Endothelial cell of umbilical vein (primary cell): ENCODE measurements around the gene TRIM46. TPM values are rescaled to one million over a fixed set of nuclear protein-coding genes. Genes with fewer than 3 reads are reported as not detected.

ENCODE experiments used
- BruUV-seq: library from RNA; stranded (reverse); fragments of 400-500 nt; replicated peaks from 2 replicates; lab custom pipeline; 2021; lab: Mats Ljungman, UMichigan
- CTCF ChIA-PET: fragments of 300-600, 350-600 bp; sonication (Branson Sonifier 250); formaldehyde crosslinking; loops from one replicate; lab custom pipeline; 2021; ENCODE audit warnings: antibody characterized with exemption, inconsistent platforms; lab: Charles Lee
- POLR2A ChIA-PET: fragments of 300-600, 350-600 bp; sonication (Branson Sonifier 250); formaldehyde crosslinking; loops from one replicate; lab custom pipeline; 2021; ENCODE audit warnings: antibody characterized with exemption, inconsistent platforms; lab: Charles Lee
- DNase-seq: peaks from one replicate; pipeline ENCODE4 v3.0.0-alpha.2; 2011; ENCODE audit warnings: low read depth, low spot score
- FAIRE-seq: peaks from 2 replicates; lab custom pipeline; 2011; peaks lifted over from hg19 to GRCh38; lab: Jason Lieb, UNC
- H2AFZ ChIP-seq: 2 replicates; pipeline ENCODE4 v1.6.0; 2012; ENCODE audit warnings: low read depth, low read length, control low read depth, inconsistent platforms
- H3K27ac ChIP-seq: 2 replicates; pipeline ENCODE4 v1.5.1; 2011; ENCODE audit warnings: low read depth, mild to moderate bottlenecking, control low read depth, low read length, moderate library complexity; ENCODE audit not compliant: insufficient read depth
- H3K27me3 ChIP-seq, 2 experiments: 2 replicates each; pipeline versions ENCODE4 v1.6.0 to v1.6.1; 2011; ENCODE audit warnings: low read length in 2 of 2, mixed read lengths in 1 of 2; ENCODE audit not compliant: control insufficient read depth in 2 of 2, insufficient read depth in 2 of 2
- H3K36me3 ChIP-seq, 2 experiments: 2 replicates in 1 of 2; 3 replicates in 1 of 2; pipeline ENCODE4 v1.5.1; 2011; ENCODE audit warnings: low read length in 2 of 2, mild to moderate bottlenecking in 1 of 2, moderate library complexity in 1 of 2; ENCODE audit not compliant: control insufficient read depth in 2 of 2, insufficient read depth in 2 of 2; ENCODE audit errors: extremely low read depth in 1 of 2
- H3K4me1 ChIP-seq: 3 replicates; pipeline ENCODE4 v1.5.1; 2011; ENCODE audit warnings: mild to moderate bottlenecking, low read length; ENCODE audit not compliant: control insufficient read depth, insufficient read depth; ENCODE audit errors: extremely low read depth
- H3K4me2 ChIP-seq: 2 replicates; pipeline ENCODE4 v1.6.1; 2011; ENCODE audit warnings: low read length, control low read depth, mixed read lengths; ENCODE audit not compliant: insufficient read depth
- H3K4me3 ChIP-seq, 3 experiments: fragments of 200-600 bp in 1 of 3; sonication (generic), shearing (Covaris generic) in 1 of 3; replicated peaks in 1 of 3; 2 replicates each; pipeline ENCODE4 v1.5.1; 2011 to 2016; ENCODE audit warnings: control low read depth in 3 of 3, low read length in 3 of 3, mild to moderate bottlenecking in 2 of 3, inconsistent platforms in 1 of 3, low read depth in 1 of 3, moderate library complexity in 1 of 3; ENCODE audit not compliant: insufficient read depth in 1 of 3
- H3K79me2 ChIP-seq: 2 replicates; pipeline ENCODE4 v1.6.0; 2012; ENCODE audit warnings: low read length, inconsistent platforms; ENCODE audit not compliant: control insufficient read depth, insufficient read depth
- H3K9ac ChIP-seq: replicated peaks from 2 replicates; pipeline ENCODE3; 2011; ENCODE audit warnings: low read length, control low read depth; ENCODE audit not compliant: insufficient read depth; ENCODE audit errors: extremely low read depth
- H3K9me1 ChIP-seq: replicated peaks from 3 replicates; pipeline ENCODE4 v1.6.0; 2011; ENCODE audit warnings: mild to moderate bottlenecking, low read length; ENCODE audit not compliant: control insufficient read depth, insufficient read depth; ENCODE audit errors: extremely low read depth
- H3K9me3 ChIP-seq: replicated peaks from 2 replicates; pipeline ENCODE4 v1.5.1; 2012; ENCODE audit warnings: low read length, inconsistent platforms; ENCODE audit not compliant: control insufficient read depth, insufficient read depth
- H4K20me1 ChIP-seq: replicated peaks from 2 replicates; pipeline ENCODE3; 2011; ENCODE audit warnings: mild to moderate bottlenecking, low read length; ENCODE audit not compliant: control insufficient read depth, insufficient read depth; ENCODE audit errors: extremely low read depth
- CTCF ChIP-seq, 2 donors: IDR thresholded peaks; 1 replicate in 1 of 2; 2 replicates in 1 of 2; pipeline ENCODE4 v1.5.1; 2011; ENCODE audit warnings: low read length in 2 of 2, mild to moderate bottlenecking in 2 of 2, moderate library complexity in 2 of 2, control low read depth in 1 of 2, inconsistent platforms in 1 of 2, low read depth in 1 of 2; ENCODE audit not compliant: insufficient read depth in 1 of 2; ENCODE audit errors: extremely low read depth in 1 of 2
- EZH2 ChIP-seq: IDR thresholded peaks from 2 replicates; pipeline ENCODE4 v1.6.1; 2012; ENCODE audit warnings: borderline replicate concordance, low read depth, mild to moderate bottlenecking, moderate library complexity, low read length, inconsistent platforms; ENCODE audit not compliant: severe bottlenecking
- FOS ChIP-seq: IDR thresholded peaks from 2 replicates; pipeline ENCODE4 v1.6.1; 2011; ENCODE audit warnings: mild to moderate bottlenecking, low read length, moderate library complexity, borderline replicate concordance; ENCODE audit not compliant: insufficient read depth
- GATA2 ChIP-seq: IDR thresholded peaks from 2 replicates; pipeline ENCODE4 v1.7.0; 2011; ENCODE audit warnings: low read depth, mild to moderate bottlenecking, moderate library complexity, mixed read lengths, low read length; ENCODE audit not compliant: insufficient read length, insufficient read depth
- JUN ChIP-seq: IDR thresholded peaks from 2 replicates; pipeline ENCODE4 v1.6.1; 2011; ENCODE audit warnings: borderline replicate concordance, low read depth; ENCODE audit not compliant: insufficient read length, insufficient read depth
- MYC ChIP-seq: IDR thresholded peaks from one replicate; pipeline ENCODE4 v1.6.1; 2011; ENCODE audit warnings: mild to moderate bottlenecking, low read depth, low read length
- POLR2A ChIP-seq: IDR thresholded peaks from 2 replicates; pipeline ENCODE4 v1.6.1; 2012; ENCODE audit warnings: low read depth, mild to moderate bottlenecking, control low read depth, low read length
- POLR2AphosphoS5 ChIP-seq: IDR thresholded peaks from 2 replicates; pipeline ENCODE4 v1.6.1; 2012; ENCODE audit warnings: low read depth, mild to moderate bottlenecking, control low read depth, low read length, moderate library complexity; ENCODE audit not compliant: insufficient read depth
- dilution Hi-C: fragments of 300-500 bp; cut with MboI; formaldehyde crosslinking; loops from one replicate; pipeline ENCODE4 v1.15.0; 2019; ENCODE audit warnings: low sequenced_read_pairs; ENCODE audit not compliant: extremely low pct_ligation_motif_present
- intact Hi-C: fragments of 100-400 bp; cut with micrococcal nuclease; formaldehyde crosslinking; loops from one replicate; pipeline ENCODE4 v1.10.0; 2022
- polyA plus RNA-seq, 4 experiments: library from polyadenylated mRNA; depleted of rRNA in 3 of 4; stranded (reverse) in 3 of 4; unstranded in 1 of 4; fragments of >200 nt; gene quantifications; 2 replicates each; pipeline versions ENCODE4 v1.2.1 to v1.2.3, GENCODE V29; 2011 to 2012; ENCODE audit warnings: missing spikeins in 1 of 4
- total RNA-seq: library from RNA; stranded (reverse); gene quantifications from 2 replicates; pipeline ENCODE4 v1.2.3, GENCODE V29; 2021
- TF ChIP-seq, protein P1 (sequence below): IDR thresholded peaks from 2 replicates; pipeline ENCODE4 v1.6.1; 2011; ENCODE audit not compliant: insufficient read depth, insufficient read length

Gene TRIM46
- total and polyA plus RNA-seq, 2 donors (not counting 3 experiments of a cell fraction or from before 2014, with no cell fraction given): 9.5 to 10.0 TPM

- peaks cover 0 to 3% of the 10 kb centered on the region in 2 experiments for H3K36me3 ChIP-seq
- no peak overlapping the region for H2AFZ ChIP-seq
- no peak overlapping the region for H3K4me3 ChIP-seq
- H3K9ac ChIP-seq: no peak overlapping the region
- H3K4me1 ChIP-seq: no peaks in the 10 kb centered on the region
- intact Hi-C loops: no loop called here
- no TSS peak for BruUV-seq
- POLR2A ChIA-PET: no interaction called here
- no peaks in the 10 kb centered on the region for H3K9me1 ChIP-seq
- CTCF ChIA-PET: interaction anchor here (1.0 to 1.7 kb wide), 3 partner anchors 13 to 21 kb away, joined by 3 to 7 read pairs (median 6); partner anchors contain the start of gene KRTCAP2
- TF ChIP-seq POLR2A: no peak
- TF ChIP-seq MYC: no peak
- no peak for TF ChIP-seq EZH2
- no peak for TF ChIP-seq POLR2AphosphoS5
- TF ChIP-seq GATA2: no peak
- no peaks in the 10 kb centered on the region for H3K9me3 ChIP-seq
- FAIRE-seq (no peak), DNase-seq (no peak)
- no peak overlapping the region for H3K27ac ChIP-seq
- no peaks in the 10 kb centered on the region for H3K27me3 ChIP-seq
- dilution Hi-C loops: no loop called here
- no peaks in the 10 kb centered on the region for H3K79me2 ChIP-seq
- H4K20me1 ChIP-seq: no peaks in the 10 kb centered on the region
- H3K4me2 ChIP-seq: no peak overlapping the region
Measured at GRCh38 chr1:155186067-155186793, 12.6 kb downstream of the TRIM46 start.

- Histone ChIP-seq H3K9me3 (no peaks in the 10 kb centered on the region), H3K9me1 (no peaks in the 10 kb centered on the region), H4K20me1 (no peaks in the 10 kb centered on the region), H3K27ac (no peak overlapping the region), H3K4me3 (no peak overlapping the region), H2AFZ (no peak overlapping the region), H3K36me3 (peaks cover 0 to 3% of the 10 kb centered on the region in 2 experiments), H3K79me2 (no peaks in the 10 kb centered on the region), H3K4me1 (no peaks in the 10 kb centered on the region), H3K27me3 (no peaks in the 10 kb centered on the region), H3K9ac (no peak overlapping the region), H3K4me2 (no peak overlapping the region)
- DNase-seq: no peak
- intact Hi-C loops: no loop called here
- dilution Hi-C loops: no loop called here
- ChIA-PET CTCF (interaction anchor here (1.0 to 1.7 kb wide), 3 partner anchors 14 to 20 kb away, joined by 3 to 7 read pairs (median 6); partner anchors contain the start of gene KRTCAP2), POLR2A (no interaction called here)
- no peak for TF ChIP-seq POLR2A
- TF ChIP-seq GATA2: no peak
- no peak for TF ChIP-seq JUN
- TF ChIP-seq FOS: no peak
- no peak for TF ChIP-seq EZH2
- no peak for TF ChIP-seq CTCF (IDR thresholded peaks at IDR 0.05; ENCODE audit: extremely low read depth in 1 of 2, insufficient read depth in 1 of 2, low read depth in 1 of 2, low read length in 2 of 2)
- TF ChIP-seq, protein P1, sequence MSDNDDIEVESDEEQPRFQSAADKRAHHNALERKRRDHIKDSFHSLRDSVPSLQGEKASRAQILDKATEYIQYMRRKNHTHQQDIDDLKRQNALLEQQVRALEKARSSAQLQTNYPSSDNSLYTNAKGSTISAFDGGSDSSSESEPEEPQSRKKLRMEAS: no peak
- no peak for TF ChIP-seq POLR2AphosphoS5
- no peak for TF ChIP-seq MYC
- FAIRE-seq: no peak
- BruUV-seq: no TSS peak
Measured at GRCh38 chr1:155186794-155187455, 13.3 kb downstream of the TRIM46 start.
